HepG2 (cell line): Measurements from ENCODE around the gene AHCY. TPM values are rescaled to one million over a fixed set of nuclear protein-coding genes. Genes with fewer than 3 reads are reported as not detected.

Experiments
- ATAC-seq: fragments of 200-7000 bp; cut with Tn5 transposase; 3 replicates; pipeline ENCODE4 v1.9.1; 2020; ENCODE audit warnings: mild to moderate bottlenecking, moderate library complexity
- BruUV-seq: library from RNA; stranded (reverse); fragments of 400-500 nt; replicated peaks from 2 replicates; lab custom pipeline; 2021; lab: Mats Ljungman, UMichigan
- CTCF ChIA-PET: fragments of 300-600 bp; formaldehyde crosslinking; extraction: SDS; loops from one replicate; lab custom pipeline; 2021; ENCODE audit warnings: low total read pairs, inconsistent platforms, low intra/inter-chr PET ratio; lab: Yijun Ruan, JAX
- POLR2A ChIA-PET: fragments of 350-600 bp; sonication (Branson Sonifier 250); formaldehyde crosslinking; loops from one replicate; lab custom pipeline; 2020; ENCODE audit warnings: antibody characterized with exemption, inconsistent platforms; lab: Yijun Ruan, JAX
- DNase-seq: peaks from one replicate; pipeline ENCODE4 v3.0.0-alpha.2; 2015; ENCODE audit warnings: low spot score
- FAIRE-seq: peaks from 3 replicates; lab custom pipeline; 2011; peaks lifted over from hg19 to GRCh38; lab: Jason Lieb, UNC
- H2AFZ ChIP-seq: one replicate; pipeline ENCODE4 v1.6.1; 2011; ENCODE audit warnings: low read length, inconsistent platforms
- H3K27ac ChIP-seq: fragments of 300-600 bp; 3 replicates; pipeline ENCODE4 v1.8.0; 2011; ENCODE audit warnings: mixed run types, mild to moderate bottlenecking, mixed read lengths, low read length, inconsistent platforms; ENCODE audit not compliant: insufficient read depth; ENCODE audit errors: extremely low read length
- H3K27me3 ChIP-seq, 2 experiments: fragments of 200-600 bp in 1 of 2; 2 replicates in 1 of 2; 3 replicates in 1 of 2; pipeline versions ENCODE4 v1.6.0 to v1.8.0; 2011; ENCODE audit warnings: low read length in 2 of 2, mild to moderate bottlenecking in 2 of 2, moderate library complexity in 2 of 2, inconsistent platforms in 1 of 2; ENCODE audit not compliant: insufficient read depth in 2 of 2, control insufficient read depth in 1 of 2
- H3K36me3 ChIP-seq, 2 experiments: fragments of 200-600 bp in 1 of 2; replicated peaks in 1 of 2; 2 replicates in 1 of 2; 3 replicates in 1 of 2; pipeline versions ENCODE4 v1.5.1 to v1.8.0; 2011; ENCODE audit warnings: low read length in 2 of 2, inconsistent platforms in 1 of 2; ENCODE audit not compliant: insufficient read depth in 2 of 2, control insufficient read depth in 1 of 2
- H3K4me1 ChIP-seq: 2 replicates; pipeline ENCODE4 v1.5.1; 2012; ENCODE audit warnings: low read length, inconsistent platforms; ENCODE audit not compliant: insufficient read depth
- H3K4me2 ChIP-seq: 2 replicates; pipeline ENCODE4 v1.6.0; 2011; ENCODE audit warnings: low read depth, low read length, inconsistent platforms
- H3K4me3 ChIP-seq, 3 experiments: fragments of 200-600 bp in 1 of 3; sonication (generic), shearing (Covaris generic) in 1 of 3; replicated peaks in 1 of 3; 2 replicates each; pipeline ENCODE4 v1.5.1; 2011 to 2016; ENCODE audit warnings: low read length in 3 of 3, inconsistent platforms in 2 of 3, low read depth in 2 of 3, mild to moderate bottlenecking in 2 of 3, control low read depth in 1 of 3, mixed read lengths in 1 of 3; ENCODE audit not compliant: insufficient read depth in 1 of 3
- H3K79me2 ChIP-seq: one replicate; pipeline ENCODE4 v1.6.1; 2011; ENCODE audit warnings: low read length, inconsistent platforms; ENCODE audit not compliant: insufficient read depth
- H3K9ac ChIP-seq: 2 replicates; pipeline ENCODE4 v1.6.0; 2011; ENCODE audit warnings: mild to moderate bottlenecking, low read depth, low read length, inconsistent platforms; ENCODE audit not compliant: insufficient read depth
- H3K9me3 ChIP-seq: 2 replicates; pipeline ENCODE4 v1.5.1; 2012; ENCODE audit warnings: mild to moderate bottlenecking, low read length
- H4K20me1 ChIP-seq: 2 replicates; pipeline ENCODE4 v1.6.0; 2011; ENCODE audit warnings: inconsistent platforms, mild to moderate bottlenecking, low read length, moderate library complexity; ENCODE audit not compliant: insufficient read depth
- DMAP1 ChIP-seq: IDR thresholded peaks from 2 replicates; pipeline ENCODE4 v1.6.1; 2016
- HDAC6 ChIP-seq: fragments of 200-600 bp; sonication (generic); IDR thresholded peaks from 2 replicates; pipeline ENCODE4 v1.7.0; 2017; ENCODE audit warnings: mild to moderate bottlenecking, antibody characterized with exemption, low read length, low read depth
- HMGA1 ChIP-seq: sonication (generic); formaldehyde crosslinking; conservative IDR thresholded peaks from 2 replicates; pipeline ENCODE4 v1.4.0; 2020; ENCODE audit warnings: missing genetic modification reagents
- HNRNPH1 ChIP-seq: fragments of 200-400 bp; formaldehyde crosslinking; optimal IDR thresholded peaks from 2 replicates; pipeline ENCODE3; 2017; ENCODE audit warnings: mild to moderate bottlenecking, low read depth, low read length
- IRF2 ChIP-seq: IDR thresholded peaks from 2 replicates; pipeline ENCODE4 v1.6.1; 2018; ENCODE audit warnings: missing genetic modification reagents, missing compliant biosample characterization
- KAT7 ChIP-seq: IDR thresholded peaks from 2 replicates; pipeline ENCODE4 v1.6.1; 2018; ENCODE audit warnings: borderline replicate concordance, missing compliant biosample characterization
- POLR2AphosphoS5 ChIP-seq: IDR thresholded peaks from 2 replicates; pipeline ENCODE4 v1.6.1; 2012; ENCODE audit warnings: low read depth, low read length
- SMAD1 ChIP-seq: sonication (generic); formaldehyde crosslinking; IDR thresholded peaks from 2 replicates; pipeline ENCODE4 v1.4.0; 2020; ENCODE audit warnings: missing genetic modification reagents, low read depth, mild to moderate bottlenecking, borderline replicate concordance
- TFE3 ChIP-seq: IDR thresholded peaks from 2 replicates; pipeline ENCODE4 v1.6.1; 2016
- ZBED4 ChIP-seq: sonication (generic); formaldehyde crosslinking; IDR thresholded peaks from 2 replicates; pipeline ENCODE4 v1.4.0; 2020; ENCODE audit warnings: missing genetic modification reagents, borderline replicate concordance
- ZNF710 ChIP-seq: sonication (generic); formaldehyde crosslinking; IDR thresholded peaks from 2 replicates; pipeline ENCODE4 v1.5.0; 2020; ENCODE audit warnings: mild to moderate bottlenecking, missing genetic modification reagents, borderline replicate concordance
- ZSCAN30 ChIP-seq: sonication (generic); formaldehyde crosslinking; IDR thresholded peaks from 2 replicates; pipeline ENCODE4 v1.5.0; 2020; ENCODE audit warnings: mild to moderate bottlenecking, missing genetic modification reagents
- WGBS: methylation state at CpG from one replicate; pipeline ENCODE4 v1.1.6; 2017; ENCODE audit warnings: low lambda C conversion rate; 5-methylcytosine and 5-hydroxymethylcytosine counted together
- in situ Hi-C: cut with HindIII; loops from 2 replicates; pipeline ENCODE4 v1.10.0; 2017; ENCODE audit warnings: low pct_unique_long_range_greater_than_20kb; ENCODE audit not compliant: extremely low pct_ligation_motif_present
- intact Hi-C: fragments of 100-400 bp; cut with micrococcal nuclease; formaldehyde crosslinking; loops from one replicate; pipeline ENCODE4 v1.10.0; 2022; ENCODE audit not compliant: unreplicated experiment
- polyA plus RNA-seq, 8 experiments: library from polyadenylated mRNA; depleted of rRNA in 3 of 8; stranded (reverse) in 7 of 8; unstranded in 1 of 8; fragments of >200 nt; fragmentation: Illumina TruSeq in 4 of 8; extraction: Trizol in 4 of 8; gene quantifications; 2 replicates each; pipeline versions ENCODE4 v1.2.1 to v1.2.3, GENCODE V29; 2011 to 2016; ENCODE audit warnings: low read depth in 4 of 8, missing spikeins in 1 of 8, mixed read lengths in 1 of 8; ENCODE audit not compliant: insufficient read depth in 1 of 8
- total RNA-seq, 5 experiments: library from RNA; depleted of rRNA; stranded (reverse); fragments of >200 nt; fragmentation: Illumina TruSeq; extraction: Trizol; gene quantifications; 2 replicates each; pipeline ENCODE4 v1.2.3, GENCODE V29; 2016; ENCODE audit warnings: low read depth in 1 of 5

Gene AHCY
- total and polyA plus RNA-seq, 2 of the 13 experiments (the other 11 are each of a cell fraction or from before 2014, with no cell fraction given) = 407 to 419 TPM

- FAIRE-seq (no peak), ATAC-seq (no peak), DNase-seq (no peak)
- no peak overlapping the region for H3K4me3 ChIP-seq
- in situ Hi-C loops = no loop called here
- intact Hi-C loops = no loop called here
- H3K4me1 ChIP-seq = peaks cover 18% of the 10 kb centered on the region
- no peaks in the 10 kb centered on the region for H3K9me3 ChIP-seq
- no peak overlapping the region for H3K4me2 ChIP-seq
- H3K79me2 ChIP-seq = peaks cover 37% of the 10 kb centered on the region
- ChIA-PET POLR2A (no interaction called here), CTCF (no interaction called here)
- H2AFZ ChIP-seq = no peak overlapping the region
- peaks cover 61 to 81% of the 10 kb centered on the region in 2 experiments for H3K36me3 ChIP-seq
- TSS peak; percentile 24 for BruUV-seq
- peaks cover 38% of the 10 kb centered on the region for H4K20me1 ChIP-seq
- H3K9ac ChIP-seq = no peak overlapping the region
- WGBS = 93% methylated on average over 7 of the region's 7 CpGs
- H3K27me3 ChIP-seq = no peaks in the 10 kb centered on the region
- H3K27ac ChIP-seq = no peak overlapping the region
- TF ChIP-seq POLR2AphosphoS5 (no peak), ZSCAN30 (CRISPR knock-in tag) (0 out of 2 replicates have a peak, but pooled peaks have one; percentile 37), IRF2 (CRISPR knock-in tag) (no peak)
Measured at GRCh38 chr20:34293589-34293988, 9.6 kb downstream of the AHCY start.

- H3K4me3 ChIP-seq = no peak overlapping the region
- no peak overlapping the region for H3K27ac ChIP-seq
- peaks cover 38% of the 10 kb centered on the region for H4K20me1 ChIP-seq
- BruUV-seq = no TSS peak
- ChIA-PET POLR2A (no interaction called here), CTCF (no interaction called here)
- H3K4me1 ChIP-seq = peaks cover 18% of the 10 kb centered on the region
- no peak for FAIRE-seq
- peaks cover 37% of the 10 kb centered on the region for H3K79me2 ChIP-seq
- no peak for DNase-seq
- H3K4me2 ChIP-seq = no peak overlapping the region
- no peaks in the 10 kb centered on the region for H3K9me3 ChIP-seq
- H3K36me3 ChIP-seq = peaks cover 65 to 86% of the 10 kb centered on the region in 2 experiments
- WGBS = 96% methylated on average over 5 of the region's 5 CpGs
- in situ Hi-C loops = no loop called here
- intact Hi-C loops = no loop called here
- no peak for ATAC-seq
- no peak overlapping the region for H3K9ac ChIP-seq
- no peak overlapping the region for H2AFZ ChIP-seq
- no peaks in the 10 kb centered on the region for H3K27me3 ChIP-seq
- TF ChIP-seq SMAD1 (no peak), TFE3 (CRISPR knock-in tag) (no peak), KAT7 (CRISPR knock-in tag) (no peak), ZNF710 (no peak), HNRNPH1 (no peak), HDAC6 (no peak), DMAP1 (CRISPR knock-in tag) (no peak), HMGA1 (CRISPR knock-in tag) (no peak), ZBED4 (CRISPR knock-in tag) (no peak)
Measured at GRCh38 chr20:34293119-34293518, 10.0 kb downstream of the AHCY start.
